SK-N-SH treated with all-trans-retinoic acid at 6 μM for 48 hours (cell line): ENCODE measurements around the gene RGS7.

ENCODE experiments used
- ATAC-seq: fragments of 200-7000 bp; cut with Tn5 transposase; 3 replicates; pipeline ENCODE4 v1.9.1; 2020; ENCODE audit warnings: mild to moderate bottlenecking, moderate library complexity
- ARNTL ChIP-seq: fragments of 450-650 bp; formaldehyde crosslinking; IDR thresholded peaks from 2 replicates; pipeline ENCODE4 v1.5.0; 2020; ENCODE audit warnings: low read depth, mild to moderate bottlenecking, moderate library complexity, borderline replicate concordance
- BACH2 ChIP-seq: fragments of 250-450 bp; sonication (Bioruptor Pico); IDR thresholded peaks from 2 replicates; pipeline ENCODE4 v1.9.0; 2021; ENCODE audit warnings: mild to moderate bottlenecking, borderline replicate concordance
- CSDC2 ChIP-seq: fragments of 250-450 bp; sonication (Bioruptor Pico); IDR thresholded peaks from 2 replicates; pipeline ENCODE4 v1.5.0; 2020; ENCODE audit warnings: mild to moderate bottlenecking, moderate library complexity
- ESRRG ChIP-seq: fragments of 250-450 bp; sonication (Bioruptor Pico); IDR thresholded peaks from 2 replicates; pipeline ENCODE4 v1.6.1; 2021; ENCODE audit warnings: mild to moderate bottlenecking
- GLIS3 ChIP-seq: fragments of 250-450 bp; sonication (Bioruptor Pico); IDR thresholded peaks from 2 replicates; pipeline ENCODE4 v1.5.0; 2020; ENCODE audit warnings: mild to moderate bottlenecking, moderate library complexity
- ISL1 ChIP-seq: fragments of 250-450 bp; sonication (Bioruptor Pico); IDR thresholded peaks from 2 replicates; pipeline ENCODE4 v2.1.2; 2022; ENCODE audit warnings: mild to moderate bottlenecking, moderate library complexity
- OSR1 ChIP-seq: fragments of 250-450 bp; sonication (Bioruptor Pico); IDR thresholded peaks from 2 replicates; pipeline ENCODE4 v1.8.0; 2022; ENCODE audit warnings: moderate library complexity, mild to moderate bottlenecking, inconsistent platforms
- PPARA ChIP-seq: fragments of 250-450 bp; sonication (Bioruptor Pico); IDR thresholded peaks from 2 replicates; pipeline ENCODE4 v1.5.0; 2020; ENCODE audit warnings: mild to moderate bottlenecking, borderline replicate concordance
- RARB ChIP-seq: fragments of 250-450 bp; sonication (Bioruptor Pico); IDR thresholded peaks from 2 replicates; pipeline ENCODE4 v1.8.0; 2021; ENCODE audit warnings: mild to moderate bottlenecking, moderate library complexity
- SNAI2 ChIP-seq: fragments of 250-450 bp; sonication (Bioruptor Pico); IDR thresholded peaks from 2 replicates; pipeline ENCODE4 v1.5.0; 2020; ENCODE audit warnings: mild to moderate bottlenecking, moderate library complexity
- TCF4 ChIP-seq: fragments of 250-450 bp; sonication (Bioruptor Pico); IDR thresholded peaks from 2 replicates; pipeline ENCODE4 v1.8.0; 2021; ENCODE audit warnings: mild to moderate bottlenecking, moderate library complexity, borderline replicate concordance
- TOX ChIP-seq: fragments of 250-450 bp; sonication (Bioruptor Pico); IDR thresholded peaks from 2 replicates; pipeline ENCODE4 v1.8.0; 2021; ENCODE audit warnings: mild to moderate bottlenecking, moderate library complexity, borderline replicate concordance
- ZC3H10 ChIP-seq: fragments of 250-450 bp; sonication (Bioruptor Pico); IDR thresholded peaks from 2 replicates; pipeline ENCODE4 v1.5.1; 2021; ENCODE audit warnings: mild to moderate bottlenecking, moderate library complexity
- ZFP3 ChIP-seq: fragments of 250-450 bp; sonication (Bioruptor Pico); IDR thresholded peaks from 2 replicates; pipeline ENCODE4 v1.5.0; 2020; ENCODE audit warnings: mild to moderate bottlenecking, moderate library complexity
- ZFP30 ChIP-seq: fragments of 450-650 bp; formaldehyde crosslinking; IDR thresholded peaks from 2 replicates; pipeline ENCODE4 v1.5.0; 2022; ENCODE audit warnings: mild to moderate bottlenecking, moderate library complexity
- ZNF565 ChIP-seq: fragments of 450-650 bp; formaldehyde crosslinking; conservative IDR thresholded peaks from 2 replicates; pipeline ENCODE4 v1.5.0; 2020; ENCODE audit warnings: low read depth, mild to moderate bottlenecking, moderate library complexity
- ZNF70 ChIP-seq: fragments of 450-650 bp; formaldehyde crosslinking; IDR thresholded peaks from 2 replicates; pipeline ENCODE4 v1.5.0; 2020; ENCODE audit warnings: mild to moderate bottlenecking, moderate library complexity
- ZNF8 ChIP-seq: fragments of 450-650 bp; formaldehyde crosslinking; IDR thresholded peaks from 2 replicates; pipeline ENCODE4 v1.5.0; 2020; ENCODE audit warnings: mild to moderate bottlenecking, moderate library complexity
- TF ChIP-seq, protein P1 (sequence below): fragments of 250-450 bp; sonication (Bioruptor Pico); IDR thresholded peaks from 2 replicates; pipeline ENCODE4 v1.5.1; 2020; ENCODE audit warnings: low read depth, mild to moderate bottlenecking, moderate library complexity
- TF ChIP-seq, protein P2 (sequence below): fragments of 250-450 bp; sonication (Bioruptor Pico); IDR thresholded peaks from 2 replicates; pipeline ENCODE4 v1.5.0; 2020; ENCODE audit warnings: mild to moderate bottlenecking, moderate library complexity
- TF ChIP-seq, protein P3 (sequence below): fragments of 250-450 bp; sonication (Bioruptor Pico); IDR thresholded peaks from 2 replicates; pipeline ENCODE4 v1.5.1; 2021; ENCODE audit warnings: mild to moderate bottlenecking, moderate library complexity
- TF ChIP-seq, protein P4 (sequence below): fragments of 250-450 bp; sonication (Bioruptor Pico); IDR thresholded peaks from 2 replicates; pipeline ENCODE4 v1.8.0; 2021; ENCODE audit warnings: low read depth, mild to moderate bottlenecking, moderate library complexity, borderline replicate concordance
- TF ChIP-seq, protein P5 (sequence below): fragments of 250-450 bp; sonication (Bioruptor Pico); IDR thresholded peaks from 2 replicates; pipeline ENCODE4 v1.8.0; 2020; ENCODE audit warnings: mild to moderate bottlenecking, moderate library complexity, borderline replicate concordance

Gene RGS7

DNA sequence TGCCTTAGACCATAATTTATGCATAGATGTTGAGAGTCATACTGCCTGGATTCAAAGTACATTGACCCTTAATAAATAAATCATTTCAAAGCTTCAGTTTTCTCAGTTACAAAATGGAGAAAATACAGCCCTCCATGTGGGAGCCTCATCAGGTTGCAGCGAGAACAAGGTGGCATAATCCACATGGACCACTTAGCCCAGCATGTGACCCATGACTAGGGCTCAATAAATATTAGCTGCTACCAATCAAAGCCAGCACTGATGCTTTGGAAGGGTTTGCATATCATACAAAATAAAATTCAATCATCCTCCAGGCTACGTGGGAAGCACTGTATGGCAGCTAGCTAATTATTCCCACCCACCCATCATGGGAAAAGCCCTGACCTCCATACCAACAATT, 33.5 kb upstream of the RGS7 start:
- ATAC-seq = no peak
- TF ChIP-seq PPARA (CRISPR knock-in tag) (no peak), ESRRG (CRISPR knock-in tag) (no peak), SNAI2 (CRISPR knock-in tag) (no peak)

DNA sequence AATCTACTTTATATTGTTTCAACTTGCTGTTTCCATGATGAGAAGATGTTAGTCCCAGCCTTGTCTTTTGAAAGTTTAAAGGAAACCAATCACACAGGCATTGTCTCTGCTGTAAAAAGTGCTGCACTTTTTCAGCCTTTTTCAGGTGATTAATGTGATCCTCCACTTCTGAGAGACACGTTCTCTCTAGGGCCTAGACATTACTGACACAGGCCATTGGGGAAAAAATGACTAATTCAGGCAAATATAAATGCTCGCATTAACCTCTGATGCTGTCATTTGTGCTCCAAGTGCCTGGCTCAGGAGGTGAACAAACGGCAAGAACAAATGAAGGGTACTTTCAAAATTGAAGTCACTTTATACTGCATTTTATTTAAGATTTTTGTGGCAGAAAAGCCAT, 32.4 kb upstream of the RGS7 start:
- TF ChIP-seq, protein P1, sequence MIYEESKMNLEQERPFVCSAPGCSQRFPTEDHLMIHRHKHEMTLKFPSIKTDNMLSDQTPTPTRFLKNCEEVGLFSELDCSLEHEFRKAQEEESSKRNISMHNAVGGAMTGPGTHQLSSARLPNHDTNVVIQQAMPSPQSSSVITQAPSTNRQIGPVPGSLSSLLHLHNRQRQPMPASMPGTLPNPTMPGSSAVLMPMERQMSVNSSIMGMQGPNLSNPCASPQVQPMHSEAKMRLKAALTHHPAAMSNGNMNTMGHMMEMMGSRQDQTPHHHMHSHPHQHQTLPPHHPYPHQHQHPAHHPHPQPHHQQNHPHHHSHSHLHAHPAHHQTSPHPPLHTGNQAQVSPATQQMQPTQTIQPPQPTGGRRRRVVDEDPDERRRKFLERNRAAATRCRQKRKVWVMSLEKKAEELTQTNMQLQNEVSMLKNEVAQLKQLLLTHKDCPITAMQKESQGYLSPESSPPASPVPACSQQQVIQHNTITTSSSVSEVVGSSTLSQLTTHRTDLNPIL (CRISPR knock-in tag) = no peak
- TF ChIP-seq ARNTL (no peak), ZFP30 (CRISPR knock-in tag) (no peak), ZNF70 (CRISPR knock-in tag) (no peak), OSR1 (no peak), CSDC2 (CRISPR knock-in tag) (no peak), ZC3H10 (CRISPR knock-in tag) (no peak), ISL1 (CRISPR knock-in tag) (no peak), TOX (CRISPR knock-in tag) (no peak), ZNF565 (CRISPR knock-in tag) (no peak), SNAI2 (CRISPR knock-in tag) (no peak), ZNF8 (CRISPR knock-in tag) (no peak), TCF4 (CRISPR knock-in tag) (no peak), RARB (CRISPR knock-in tag) (no peak), ESRRG (CRISPR knock-in tag) (no peak)
- TF ChIP-seq, protein P2, sequence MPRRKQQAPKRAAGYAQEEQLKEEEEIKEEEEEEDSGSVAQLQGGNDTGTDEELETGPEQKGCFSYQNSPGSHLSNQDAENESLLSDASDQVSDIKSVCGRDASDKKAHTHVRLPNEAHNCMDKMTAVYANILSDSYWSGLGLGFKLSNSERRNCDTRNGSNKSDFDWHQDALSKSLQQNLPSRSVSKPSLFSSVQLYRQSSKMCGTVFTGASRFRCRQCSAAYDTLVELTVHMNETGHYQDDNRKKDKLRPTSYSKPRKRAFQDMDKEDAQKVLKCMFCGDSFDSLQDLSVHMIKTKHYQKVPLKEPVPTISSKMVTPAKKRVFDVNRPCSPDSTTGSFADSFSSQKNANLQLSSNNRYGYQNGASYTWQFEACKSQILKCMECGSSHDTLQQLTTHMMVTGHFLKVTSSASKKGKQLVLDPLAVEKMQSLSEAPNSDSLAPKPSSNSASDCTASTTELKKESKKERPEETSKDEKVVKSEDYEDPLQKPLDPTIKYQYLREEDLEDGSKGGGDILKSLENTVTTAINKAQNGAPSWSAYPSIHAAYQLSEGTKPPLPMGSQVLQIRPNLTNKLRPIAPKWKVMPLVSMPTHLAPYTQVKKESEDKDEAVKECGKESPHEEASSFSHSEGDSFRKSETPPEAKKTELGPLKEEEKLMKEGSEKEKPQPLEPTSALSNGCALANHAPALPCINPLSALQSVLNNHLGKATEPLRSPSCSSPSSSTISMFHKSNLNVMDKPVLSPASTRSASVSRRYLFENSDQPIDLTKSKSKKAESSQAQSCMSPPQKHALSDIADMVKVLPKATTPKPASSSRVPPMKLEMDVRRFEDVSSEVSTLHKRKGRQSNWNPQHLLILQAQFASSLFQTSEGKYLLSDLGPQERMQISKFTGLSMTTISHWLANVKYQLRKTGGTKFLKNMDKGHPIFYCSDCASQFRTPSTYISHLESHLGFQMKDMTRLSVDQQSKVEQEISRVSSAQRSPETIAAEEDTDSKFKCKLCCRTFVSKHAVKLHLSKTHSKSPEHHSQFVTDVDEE = no peak
- TF ChIP-seq, protein P3, sequence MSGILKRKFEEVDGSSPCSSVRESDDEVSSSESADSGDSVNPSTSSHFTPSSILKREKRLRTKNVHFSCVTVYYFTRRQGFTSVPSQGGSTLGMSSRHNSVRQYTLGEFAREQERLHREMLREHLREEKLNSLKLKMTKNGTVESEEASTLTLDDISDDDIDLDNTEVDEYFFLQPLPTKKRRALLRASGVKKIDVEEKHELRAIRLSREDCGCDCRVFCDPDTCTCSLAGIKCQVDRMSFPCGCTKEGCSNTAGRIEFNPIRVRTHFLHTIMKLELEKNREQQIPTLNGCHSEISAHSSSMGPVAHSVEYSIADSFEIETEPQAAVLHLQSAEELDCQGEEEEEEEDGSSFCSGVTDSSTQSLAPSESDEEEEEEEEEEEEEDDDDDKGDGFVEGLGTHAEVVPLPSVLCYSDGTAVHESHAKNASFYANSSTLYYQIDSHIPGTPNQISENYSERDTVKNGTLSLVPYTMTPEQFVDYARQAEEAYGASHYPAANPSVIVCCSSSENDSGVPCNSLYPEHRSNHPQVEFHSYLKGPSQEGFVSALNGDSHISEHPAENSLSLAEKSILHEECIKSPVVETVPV (CRISPR knock-in tag) = no peak
- TF ChIP-seq, protein P4, sequence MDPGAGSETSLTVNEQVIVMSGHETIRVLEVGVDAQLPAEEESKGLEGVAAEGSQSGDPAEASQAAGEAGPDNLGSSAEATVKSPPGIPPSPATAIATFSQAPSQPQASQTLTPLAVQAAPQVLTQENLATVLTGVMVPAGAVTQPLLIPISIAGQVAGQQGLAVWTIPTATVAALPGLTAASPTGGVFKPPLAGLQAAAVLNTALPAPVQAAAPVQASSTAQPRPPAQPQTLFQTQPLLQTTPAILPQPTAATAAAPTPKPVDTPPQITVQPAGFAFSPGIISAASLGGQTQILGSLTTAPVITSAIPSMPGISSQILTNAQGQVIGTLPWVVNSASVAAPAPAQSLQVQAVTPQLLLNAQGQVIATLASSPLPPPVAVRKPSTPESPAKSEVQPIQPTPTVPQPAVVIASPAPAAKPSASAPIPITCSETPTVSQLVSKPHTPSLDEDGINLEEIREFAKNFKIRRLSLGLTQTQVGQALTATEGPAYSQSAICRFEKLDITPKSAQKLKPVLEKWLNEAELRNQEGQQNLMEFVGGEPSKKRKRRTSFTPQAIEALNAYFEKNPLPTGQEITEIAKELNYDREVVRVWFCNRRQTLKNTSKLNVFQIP = no peak
- ATAC-seq = no peak

DNA sequence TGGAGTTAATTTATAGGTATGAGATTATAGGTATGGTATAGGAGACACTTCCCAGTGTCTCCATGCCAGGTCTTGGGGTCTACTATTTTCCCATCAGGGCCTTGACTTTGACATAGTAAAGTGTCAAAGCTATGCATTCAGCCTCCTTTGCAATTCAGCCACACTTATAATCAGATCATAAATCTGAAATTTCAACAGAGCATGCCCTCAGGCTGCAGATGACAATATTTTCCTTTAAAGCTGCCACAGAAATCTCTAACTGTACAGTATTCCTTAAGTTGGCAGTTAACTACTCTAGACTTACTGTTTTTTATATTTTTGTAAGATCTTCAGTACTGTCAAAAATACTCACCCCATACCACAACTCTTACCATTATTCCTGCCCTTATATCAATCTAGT, 30.2 kb upstream of the RGS7 start:
- no peak for ATAC-seq
- TF ChIP-seq GLIS3 (CRISPR knock-in tag) = no peak
- no peak for TF ChIP-seq BACH2
- no peak for TF ChIP-seq ZFP3 (CRISPR knock-in tag)
- no peak for TF ChIP-seq ESRRG (CRISPR knock-in tag)
- no peak for TF ChIP-seq ZNF8 (CRISPR knock-in tag)

DNA sequence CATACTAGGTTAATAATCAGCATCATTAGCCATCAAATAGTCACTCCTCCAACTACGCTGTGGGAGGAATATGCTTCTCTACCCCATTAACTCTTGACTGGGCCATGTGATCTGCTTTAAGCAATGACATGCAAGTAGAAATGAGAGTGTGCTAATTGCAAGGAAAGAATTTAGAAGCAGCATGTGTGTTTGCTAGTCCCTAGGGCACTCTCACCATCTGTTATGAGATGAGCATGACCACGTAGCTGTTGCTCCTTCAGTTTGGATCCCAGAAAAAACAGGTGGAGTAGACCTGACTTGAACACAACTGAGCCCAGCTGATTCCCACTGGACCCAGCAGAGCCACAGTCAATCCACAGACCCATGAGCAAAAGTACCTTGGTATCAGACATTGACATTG, 19.7 kb upstream of the RGS7 start:
- no peak for ATAC-seq
- TF ChIP-seq CSDC2 (CRISPR knock-in tag) (no peak), TOX (CRISPR knock-in tag) (no peak), RARB (CRISPR knock-in tag) (no peak), TCF4 (CRISPR knock-in tag) (no peak), SNAI2 (CRISPR knock-in tag) (no peak)
- TF ChIP-seq, protein P2 = no peak
- TF ChIP-seq, protein P5, sequence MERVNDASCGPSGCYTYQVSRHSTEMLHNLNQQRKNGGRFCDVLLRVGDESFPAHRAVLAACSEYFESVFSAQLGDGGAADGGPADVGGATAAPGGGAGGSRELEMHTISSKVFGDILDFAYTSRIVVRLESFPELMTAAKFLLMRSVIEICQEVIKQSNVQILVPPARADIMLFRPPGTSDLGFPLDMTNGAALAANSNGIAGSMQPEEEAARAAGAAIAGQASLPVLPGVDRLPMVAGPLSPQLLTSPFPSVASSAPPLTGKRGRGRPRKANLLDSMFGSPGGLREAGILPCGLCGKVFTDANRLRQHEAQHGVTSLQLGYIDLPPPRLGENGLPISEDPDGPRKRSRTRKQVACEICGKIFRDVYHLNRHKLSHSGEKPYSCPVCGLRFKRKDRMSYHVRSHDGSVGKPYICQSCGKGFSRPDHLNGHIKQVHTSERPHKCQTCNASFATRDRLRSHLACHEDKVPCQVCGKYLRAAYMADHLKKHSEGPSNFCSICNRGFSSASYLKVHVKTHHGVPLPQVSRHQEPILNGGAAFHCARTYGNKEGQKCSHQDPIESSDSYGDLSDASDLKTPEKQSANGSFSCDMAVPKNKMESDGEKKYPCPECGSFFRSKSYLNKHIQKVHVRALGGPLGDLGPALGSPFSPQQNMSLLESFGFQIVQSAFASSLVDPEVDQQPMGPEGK (CRISPR knock-in tag) = no peak
- TF ChIP-seq, protein P4 = no peak
